ENCODE data around the gene CFAP61. TPM values are rescaled to one million over a fixed set of nuclear protein-coding genes. Genes with fewer than 3 reads are reported as not detected.

The CFAP61 gene
- total and polyA plus RNA-seq, 8 donors = 0.95 to 5.3 (median 3.2) TPM; not detected in 1

GRCh38 chr20:20195021-20195705 lies 142.8 kb downstream of the CFAP61 start:
- Histone ChIP-seq H3K27me3 (peaks cover 2 to 11% of the 10 kb centered on the region in 2 donors), H3K36me3 (no peaks in the 10 kb centered on the region), H3K4me1 (no peaks in the 10 kb centered on the region), H3K27ac (no peak overlapping the region), H3K4me3 (no peak overlapping the region), H3K9me3 (no peaks in the 10 kb centered on the region)
- no peak for ATAC-seq
- intact Hi-C loops (cut with DNase I) = no loop called here
- DNase-seq = no peak
- no peak for TF ChIP-seq CTCF (IDR thresholded peaks at IDR 0.05)

GRCh38 chr20:20196610-20197009 lies 144.3 kb downstream of the CFAP61 start:
- intact Hi-C loops (cut with DNase I) = no loop called here
- ATAC-seq (no peak), DNase-seq (no peak)
- Histone ChIP-seq H3K4me3 (no peak overlapping the region), H3K4me1 (no peaks in the 10 kb centered on the region), H3K27ac (no peak overlapping the region), H3K9me3 (no peaks in the 10 kb centered on the region), H3K27me3 (peaks cover 4 to 22% of the 10 kb centered on the region in 2 donors), H3K36me3 (no peaks in the 10 kb centered on the region)
- TF ChIP-seq CTCF (IDR thresholded peaks at IDR 0.05) = no peak

DNA sequence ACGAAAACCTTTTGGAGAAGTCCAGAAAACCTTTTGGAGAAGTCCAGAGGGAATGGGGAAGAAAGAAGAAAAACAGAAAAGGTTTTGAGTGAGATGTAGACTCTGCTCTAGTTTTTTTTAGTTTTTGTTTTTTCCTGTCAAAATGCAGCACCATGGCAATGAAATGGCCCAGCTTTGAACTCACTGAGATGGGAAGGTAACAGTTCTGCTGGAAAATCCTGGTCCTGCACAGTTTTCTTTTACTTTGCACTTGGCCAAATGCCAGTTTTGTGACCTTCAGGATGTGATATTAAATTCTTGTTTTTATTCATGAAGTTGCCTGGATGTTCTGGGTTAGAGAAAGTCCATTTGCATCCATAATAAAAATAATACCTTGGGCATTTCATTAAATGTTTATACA lies 145.7 kb downstream of the CFAP61 start:
- TF ChIP-seq CTCF (IDR thresholded peaks at IDR 0.05) = no peak
- Histone ChIP-seq H3K9me3 (no peaks in the 10 kb centered on the region), H3K4me3 (no peak overlapping the region), H3K4me1 (no peaks in the 10 kb centered on the region), H3K36me3 (no peaks in the 10 kb centered on the region), H3K27ac (no peak overlapping the region), H3K27me3 (peaks cover 4 to 28% of the 10 kb centered on the region in 2 donors)
- ATAC-seq (no peak), DNase-seq (no peak)
- intact Hi-C loops (cut with DNase I) = no loop called here

- H3K36me3 ChIP-seq = no peaks in the 10 kb centered on the region
- no peak overlapping the region for H3K27ac ChIP-seq
- no peaks in the 10 kb centered on the region for H3K9me3 ChIP-seq
- ATAC-seq (no peak), DNase-seq (peak in 2 of 4 donors; percentile 16 to 69)
- H3K4me3 ChIP-seq = no peak overlapping the region
- no peak for TF ChIP-seq CTCF (IDR thresholded peaks at IDR 0.05)
- H3K4me1 ChIP-seq = no peaks in the 10 kb centered on the region
- H3K27me3 ChIP-seq = peaks cover 4 to 22% of the 10 kb centered on the region in 2 donors
- intact Hi-C loops (cut with DNase I) = no loop called here
Observed at GRCh38 chr20:20199361-20200160, 147.2 kb downstream of the CFAP61 start.

DNA sequence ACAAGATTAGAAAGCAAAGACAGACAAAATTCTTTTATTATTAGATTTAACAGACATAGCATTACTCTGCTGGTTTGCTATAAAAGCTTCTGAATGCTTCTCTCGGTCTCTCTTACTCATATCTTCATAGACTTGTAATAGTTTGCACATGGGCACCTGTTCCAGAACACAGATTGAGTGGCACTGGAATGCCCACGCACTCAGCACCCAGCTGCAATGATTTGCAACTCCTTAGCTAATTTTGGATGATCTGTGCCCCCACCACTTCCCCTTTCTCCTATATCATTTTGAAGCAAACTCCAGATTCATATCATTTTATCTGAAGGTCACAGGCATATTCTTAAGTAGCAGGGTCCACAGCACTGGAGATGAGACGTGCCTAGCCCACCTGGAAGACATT lies 148.8 kb downstream of the CFAP61 start:
- ATAC-seq = no peak
- no peak overlapping the region for H3K4me3 ChIP-seq
- no peaks in the 10 kb centered on the region for H3K36me3 ChIP-seq
- H3K27ac ChIP-seq = no peak overlapping the region
- no peak for DNase-seq
- intact Hi-C loops (cut with DNase I) = no loop called here
- H3K27me3 ChIP-seq = peaks cover 4 to 22% of the 10 kb centered on the region in 2 donors
- no peak for TF ChIP-seq CTCF (IDR thresholded peaks at IDR 0.05)
- H3K9me3 ChIP-seq = no peaks in the 10 kb centered on the region
- no peaks in the 10 kb centered on the region for H3K4me1 ChIP-seq

All from left lung (tissue), 10 donors.